K562 (cell line): Measurements from ENCODE around the gene WNT11. TPM values are rescaled to one million over a fixed set of nuclear protein-coding genes. Genes with fewer than 3 reads are reported as not detected.

Experiments used
- ATAC-seq: fragments of 200-7000 bp; cut with Tn5 transposase; 3 replicates; pipeline ENCODE4 v1.9.1; 2020; ENCODE audit warnings: moderate library complexity
- BruUV-seq: library from RNA; stranded (reverse); fragments of 400-500 nt; replicated peaks from 2 replicates; lab custom pipeline; 2021; lab: Mats Ljungman, UMichigan
- CTCF ChIA-PET: fragments of 300-600 bp; formaldehyde crosslinking; extraction: SDS; loops from one replicate; lab custom pipeline; 2021; ENCODE audit warnings: low intra/inter-chr PET ratio; lab: Yijun Ruan, JAX
- POLR2A ChIA-PET: fragments of 300-600, 350-650 bp; sonication (Branson Sonifier 250); formaldehyde crosslinking; extraction: SDS; loops from one replicate; lab custom pipeline; 2021; ENCODE audit warnings: antibody characterized with exemption, inconsistent platforms; lab: Yijun Ruan, JAX
- DNase-seq, 4 experiments: peaks; one replicate each; pipeline versions ENCODE4 v3.0.0 to v3.0.0-alpha.2; 2011 to 2018; ENCODE audit warnings: low spot score in 3 of 4, mixed read lengths in 3 of 4; ENCODE audit errors: extremely low read depth in 1 of 4
- FAIRE-seq: peaks from 2 replicates; lab custom pipeline; 2011; peaks lifted over from hg19 to GRCh38; lab: Jason Lieb, UNC
- H2AFZ ChIP-seq: 2 replicates; pipeline ENCODE4 v1.6.0; 2011; ENCODE audit warnings: low read depth, low read length, control low read depth, inconsistent platforms
- H3K27ac ChIP-seq: fragments of 200-600 bp; 3 replicates; pipeline ENCODE4 v1.8.0; 2011; ENCODE audit warnings: low read depth, mild to moderate bottlenecking, control low read depth, inconsistent platforms, low read length, moderate library complexity, mixed read lengths; ENCODE audit errors: extremely low read depth
- H3K27me3 ChIP-seq, 2 experiments: fragments of 300-600 bp in 1 of 2; 2 replicates in 1 of 2; 3 replicates in 1 of 2; pipeline versions ENCODE4 v1.6.0 to v1.8.0; 2011; ENCODE audit warnings: inconsistent platforms in 2 of 2, low read length in 2 of 2, mild to moderate bottlenecking in 1 of 2, mixed read lengths in 1 of 2, moderate library complexity in 1 of 2; ENCODE audit not compliant: control insufficient read depth in 2 of 2, insufficient read depth in 2 of 2
- H3K36me3 ChIP-seq: fragments of 300-600 bp; 3 replicates; pipeline ENCODE4 v1.8.0; 2011; ENCODE audit warnings: mild to moderate bottlenecking, low read length, inconsistent platforms; ENCODE audit not compliant: control insufficient read depth, insufficient read depth
- H3K4me1 ChIP-seq, 2 experiments: fragments of 200-600 bp in 1 of 2; replicated peaks in 1 of 2; 2 replicates in 1 of 2; 3 replicates in 1 of 2; pipeline versions ENCODE4 v1.5.1 to v1.8.0; 2011; ENCODE audit warnings: inconsistent platforms in 2 of 2, low read length in 2 of 2, mild to moderate bottlenecking in 1 of 2, mixed read lengths in 1 of 2, moderate library complexity in 1 of 2; ENCODE audit not compliant: control insufficient read depth in 2 of 2, insufficient read depth in 2 of 2
- H3K4me2 ChIP-seq: 2 replicates; pipeline ENCODE4 v1.6.1; 2011; ENCODE audit warnings: low read length, control low read depth, inconsistent platforms, mixed read lengths; ENCODE audit not compliant: insufficient read depth
- H3K4me3 ChIP-seq: fragments of 200-600 bp; sonication (generic), shearing (Covaris generic); 2 replicates; pipeline ENCODE4 v1.5.1; 2016; ENCODE audit warnings: control low read depth, inconsistent platforms
- H3K79me2 ChIP-seq: fragments of 200-600 bp; 3 replicates; pipeline ENCODE4 v1.8.0; 2011; ENCODE audit warnings: low read length, inconsistent platforms; ENCODE audit not compliant: control insufficient read depth, insufficient read depth
- H3K9ac ChIP-seq, 2 experiments: 2 replicates each; pipeline versions ENCODE4 v1.6.0 to v1.6.1; 2011; ENCODE audit warnings: low read depth in 2 of 2, low read length in 2 of 2, control low read depth in 1 of 2, inconsistent platforms in 1 of 2, mild to moderate bottlenecking in 1 of 2, mixed read lengths in 1 of 2; ENCODE audit not compliant: insufficient read depth in 1 of 2
- H3K9me1 ChIP-seq: one replicate; pipeline ENCODE4 v1.6.0; 2011; ENCODE audit warnings: inconsistent platforms, mild to moderate bottlenecking, low read length, moderate library complexity; ENCODE audit not compliant: control insufficient read depth, insufficient read depth
- H3K9me3 ChIP-seq: replicated peaks from 2 replicates; pipeline ENCODE4 v1.5.1; 2011; ENCODE audit warnings: low read depth, low read length, inconsistent platforms; ENCODE audit not compliant: control insufficient read depth, insufficient read depth
- H4K20me1 ChIP-seq: replicated peaks from 2 replicates; pipeline ENCODE4 v1.6.1; 2011; ENCODE audit warnings: low read length, inconsistent platforms, mixed read lengths; ENCODE audit not compliant: control insufficient read depth, insufficient read depth
- CBX3 ChIP-seq, 2 experiments: IDR thresholded peaks; 1 replicate in 1 of 2; 2 replicates in 1 of 2; pipeline ENCODE4 v1.6.1; 2012; ENCODE audit warnings: inconsistent platforms in 2 of 2, low read length in 2 of 2, borderline replicate concordance in 1 of 2, control low read depth in 1 of 2
- ETV5 ChIP-seq: sonication (generic); formaldehyde crosslinking; IDR thresholded peaks from 2 replicates; pipeline ENCODE4 v1.4.0; 2020; ENCODE audit warnings: low read depth, mild to moderate bottlenecking, missing genetic modification reagents
- NR2F6 ChIP-seq: fragments of 450-650 bp; formaldehyde crosslinking; IDR thresholded peaks from 2 replicates; pipeline ENCODE4 v1.4.0; 2020; ENCODE audit warnings: mild to moderate bottlenecking
- USF1 ChIP-seq: sonication (generic); formaldehyde crosslinking; IDR thresholded peaks from 2 replicates; pipeline ENCODE4 v1.9.0; 2022; ENCODE audit warnings: mild to moderate bottlenecking, missing genetic modification reagents
- ZNF12 ChIP-seq: sonication (generic); formaldehyde crosslinking; IDR thresholded peaks from 2 replicates; pipeline ENCODE4 v1.4.0; 2020; ENCODE audit warnings: mild to moderate bottlenecking, missing genetic modification reagents
- WGBS: fragments of 100-300 bp; shearing (Covaris generic); methylation state at CpG from one replicate; pipeline ENCODE4 v1.1.6; 2016; ENCODE audit warnings: low coverage, mixed read lengths; ENCODE audit not compliant: insufficient coverage; ENCODE audit errors: missing lambda C conversion rate; 5-methylcytosine and 5-hydroxymethylcytosine counted together
- in situ Hi-C: fragments of 300-500 bp; cut with MboI; formaldehyde crosslinking; loops from 4 replicates; pipeline ENCODE4 v1.15.0; 2018; ENCODE audit warnings: inconsistent platforms, mixed read lengths
- intact Hi-C: fragments of 100-400 bp; cut with micrococcal nuclease; formaldehyde crosslinking; loops from 2 replicates; pipeline ENCODE4 v1.14.2; 2022
- polyA plus RNA-seq, 8 experiments: library from polyadenylated mRNA; depleted of rRNA in 4 of 8; stranded (reverse) in 5 of 8; unstranded in 3 of 8; fragments of >200 nt; fragmentation: Nextera tagmentation in 2 of 8; fragmentation: Illumina TruSeq in 1 of 8; extraction: Ambion mirVana in 2 of 8; extraction: Trizol in 1 of 8; gene quantifications; 2 replicates each; pipeline versions ENCODE4 v1.2.1 to v1.2.3, GENCODE V29; 2011 to 2014; ENCODE audit warnings: inconsistent platforms in 1 of 8, missing spikeins in 1 of 8
- total RNA-seq, 7 experiments: library from RNA; depleted of rRNA in 6 of 7; stranded (reverse); fragments of >200 nt in 6 of 7; fragmentation: Illumina TruSeq in 2 of 7; extraction: Trizol in 2 of 7; gene quantifications; 2 replicates each; pipeline versions ENCODE4 v1.2.1 to v1.2.3, GENCODE V29; 2011 to 2021; ENCODE audit warnings: low replicate concordance in 1 of 7

Gene WNT11
- total and polyA plus RNA-seq, 9 of the 15 experiments (the other 6 are each of a cell fraction or from before 2014, with no cell fraction given): 0.03 to 0.20 (median 0.09) TPM; not detected in 4

DNA sequence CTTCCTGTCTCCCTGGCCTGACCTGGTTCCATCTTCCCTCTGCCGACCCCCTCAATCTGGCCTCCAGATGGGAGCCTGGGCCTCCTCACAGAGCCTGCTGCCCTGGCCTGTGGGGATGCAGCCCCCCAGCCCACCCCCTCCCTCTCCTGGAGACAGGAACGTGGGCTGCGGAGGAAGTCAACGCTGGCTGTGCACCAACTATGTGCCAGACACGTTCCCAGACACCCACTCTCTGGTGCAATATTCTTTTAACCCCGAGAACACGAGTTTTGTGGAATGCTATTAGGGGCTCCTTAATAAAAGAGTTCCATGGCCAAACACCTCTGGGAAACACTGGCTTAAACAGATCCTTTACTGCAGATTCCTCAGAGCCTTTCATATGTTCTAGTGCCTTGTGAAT lies 15.9 kb downstream of the WNT11 start:
- no peaks in the 10 kb centered on the region for H3K9me1 ChIP-seq
- H3K79me2 ChIP-seq: no peaks in the 10 kb centered on the region
- no peak overlapping the region for H2AFZ ChIP-seq
- TF ChIP-seq CBX3 (IDR thresholded peaks at IDR 0.05; ENCODE audit: borderline replicate concordance in 1 of 2, low read length in 2 of 2) (no peak), ETV5 (CRISPR knock-in tag) (no peak), USF1 (CRISPR knock-in tag) (no peak)
- no TSS peak for BruUV-seq
- no peak overlapping the region for H3K27ac ChIP-seq
- 11% methylated on average over 7 of the region's 7 CpGs for WGBS
- intact Hi-C loops: no loop called here
- ATAC-seq: no peak
- no peaks in the 10 kb centered on the region for H3K9me3 ChIP-seq
- in situ Hi-C loops: no loop called here
- DNase-seq: no peak
- no peak overlapping the region for H3K4me3 ChIP-seq
- no peak for FAIRE-seq
- H3K27me3 ChIP-seq: peaks cover 0 to 27% of the 10 kb centered on the region in 2 experiments; a peak in 2 of 5 replicates
- no peaks in the 10 kb centered on the region for H3K36me3 ChIP-seq
- no peak overlapping the region; a peak in 1 of 4 replicates for H3K9ac ChIP-seq
- POLR2A ChIA-PET: interaction anchor here (1.8 to 2.5 kb wide), 2 partner anchors 10 to 11 kb away, joined by 5 to 9 read pairs; no protein-coding TSS in a partner anchor
- no peak overlapping the region for H3K4me2 ChIP-seq
- H4K20me1 ChIP-seq: no peaks in the 10 kb centered on the region
- peaks cover 5 to 34% of the 10 kb centered on the region in 2 experiments; a peak in 3 of 5 replicates for H3K4me1 ChIP-seq
- CTCF ChIA-PET: no interaction called here

GRCh38 chr11:76189682-76190081 lies 16.6 kb downstream of the WNT11 start:
- Histone ChIP-seq H3K79me2 (no peaks in the 10 kb centered on the region), H4K20me1 (no peaks in the 10 kb centered on the region), H2AFZ (no peak overlapping the region), H3K27ac (no peak overlapping the region), H3K4me3 (no peak overlapping the region), H3K9me3 (no peaks in the 10 kb centered on the region), H3K9ac (no peak overlapping the region), H3K36me3 (no peaks in the 10 kb centered on the region), H3K4me1 (peaks cover 12 to 38% of the 10 kb centered on the region in 2 experiments), H3K27me3 (peaks cover 0 to 20% of the 10 kb centered on the region in 2 experiments; a peak in 2 of 5 replicates), H3K9me1 (no peaks in the 10 kb centered on the region), H3K4me2 (no peak overlapping the region)
- ChIA-PET POLR2A (interaction anchor here (0.8 to 2.5 kb wide), 2 partner anchors 11 to 12 kb away, joined by 3 to 9 read pairs; no protein-coding TSS in a partner anchor), CTCF (no interaction called here)
- no peak for DNase-seq
- in situ Hi-C loops (no loop called here), intact Hi-C loops (no loop called here)
- BruUV-seq: no TSS peak
- FAIRE-seq: no peak
- 27% methylated on average over 4 of the region's 6 CpGs for WGBS
- no peak for TF ChIP-seq NR2F6 (CRISPR knock-in tag)
- TF ChIP-seq ZNF12 (CRISPR knock-in tag): peak; percentile 95
- ATAC-seq: no peak
